DND-41 (cell line): ENCODE measurements around the gene ATXN1.

Source experiments
- ATAC-seq: fragments of 200-7000 bp; cut with Tn5 transposase; 3 replicates; pipeline ENCODE4 v1.9.1; 2021; ENCODE audit warnings: low read depth; ENCODE audit not compliant: insufficient read depth
- DNase-seq: peaks from one replicate; pipeline ENCODE4 v3.0.0-alpha.2; 2020
- H2AFZ ChIP-seq: 2 replicates; pipeline ENCODE4 v1.6.0; 2012; ENCODE audit warnings: low read depth, low read length
- H3K27ac ChIP-seq: 2 replicates; pipeline ENCODE4 v1.5.1; 2012; ENCODE audit warnings: low read length, inconsistent platforms
- H3K27me3 ChIP-seq: fragments of 200-600 bp; sonication (generic); 2 replicates; pipeline ENCODE4 v1.6.0; 2012; ENCODE audit warnings: low read length, mild to moderate bottlenecking, inconsistent platforms; ENCODE audit not compliant: insufficient read depth, poor library complexity
- H3K36me3 ChIP-seq: 2 replicates; pipeline ENCODE4 v1.5.1; 2012; ENCODE audit warnings: low read length, inconsistent platforms; ENCODE audit not compliant: insufficient read depth
- H3K4me1 ChIP-seq: 2 replicates; pipeline ENCODE4 v1.5.1; 2012; ENCODE audit warnings: mild to moderate bottlenecking, low read length; ENCODE audit not compliant: insufficient read depth
- H3K4me2 ChIP-seq: 2 replicates; pipeline ENCODE4 v1.6.0; 2012; ENCODE audit warnings: mild to moderate bottlenecking, moderate library complexity, low read length, inconsistent platforms; ENCODE audit not compliant: insufficient read depth
- H3K4me3 ChIP-seq, 2 experiments: fragments of 200-600 bp in 1 of 2; shearing (Covaris generic) in 1 of 2; 2 replicates each; pipeline ENCODE4 v1.5.1; 2012 to 2016; ENCODE audit warnings: inconsistent platforms in 2 of 2, low read length in 2 of 2, mild to moderate bottlenecking in 2 of 2, low read depth in 1 of 2, moderate library complexity in 1 of 2
- H3K79me2 ChIP-seq: 2 replicates; pipeline ENCODE4 v1.6.0; 2012; ENCODE audit warnings: low read length, inconsistent platforms; ENCODE audit not compliant: insufficient read depth
- H3K9ac ChIP-seq: 2 replicates; pipeline ENCODE4 v1.6.0; 2012; ENCODE audit warnings: low read depth, mild to moderate bottlenecking, inconsistent platforms, low read length, moderate library complexity
- H3K9me3 ChIP-seq: 2 replicates; pipeline ENCODE4 v1.5.1; 2012; ENCODE audit warnings: low read length, moderate library complexity, mild to moderate bottlenecking, inconsistent platforms; ENCODE audit not compliant: insufficient read depth, severe bottlenecking
- H4K20me1 ChIP-seq: 2 replicates; pipeline ENCODE4 v1.6.0; 2012; ENCODE audit warnings: low read length; ENCODE audit not compliant: insufficient read depth
- CTCF ChIP-seq: IDR thresholded peaks from 2 replicates; pipeline ENCODE4 v1.5.1; 2012; ENCODE audit warnings: borderline replicate concordance, low read length, moderate library complexity, mild to moderate bottlenecking; ENCODE audit not compliant: poor library complexity, severe bottlenecking; ENCODE audit errors: extremely low read depth
- EZH2 ChIP-seq: IDR thresholded peaks from 3 replicates; pipeline ENCODE4 v1.6.1; 2012; ENCODE audit warnings: borderline replicate concordance, low read depth, mild to moderate bottlenecking, moderate library complexity, low read length, inconsistent platforms; ENCODE audit not compliant: severe bottlenecking

ATXN1 gene

GRCh38 chr6:16760516-16761470 lies at the start of gene ATXN1:
TSS of gene ATXN1 (minus strand) at chr6:16761460.
- TF ChIP-seq CTCF (no peak), EZH2 (no peak)
- Histone ChIP-seq H3K4me2 (peak within 1 kb of the TSS; percentile 80), H3K79me2 (no peaks in the 10 kb centered on the region), H3K4me3 (peak within 1 kb of the TSS; percentile 40 to 64; a peak in 3 of 4 replicates), H3K9me3 (no peaks in the 10 kb centered on the region), H2AFZ (peak within 1 kb of the TSS; percentile 66), H4K20me1 (peaks cover 5% of the 10 kb centered on the region; the same call in 1 of the 2 replicates), H3K9ac (peak within 1 kb of the TSS; percentile 65), H3K27ac (peak within 1 kb of the TSS; percentile 43; the same call in 1 of the 2 replicates), H3K4me1 (peaks cover 30% of the 10 kb centered on the region), H3K27me3 (peaks cover 52% of the 10 kb centered on the region), H3K36me3 (no peaks in the 10 kb centered on the region)
- no peak; the same call in 2 of the 3 replicates for ATAC-seq
- peak; percentile 38 for DNase-seq

- H3K27me3 ChIP-seq, result no peaks in the 10 kb centered on the region
- no peaks in the 10 kb centered on the region for H4K20me1 ChIP-seq
- H3K9ac ChIP-seq, result no peak overlapping the region
- H2AFZ ChIP-seq, result no peak overlapping the region
- TF ChIP-seq CTCF (no peak), EZH2 (no peak)
- H3K4me1 ChIP-seq, result no peaks in the 10 kb centered on the region
- H3K4me2 ChIP-seq, result no peak overlapping the region
- no peak overlapping the region for H3K27ac ChIP-seq
- no peaks in the 10 kb centered on the region for H3K36me3 ChIP-seq
- no peak overlapping the region for H3K4me3 ChIP-seq
- DNase-seq (no peak), ATAC-seq (no peak)
- peaks cover 11% of the 10 kb centered on the region for H3K9me3 ChIP-seq
- H3K79me2 ChIP-seq, result no peaks in the 10 kb centered on the region
Observed at GRCh38 chr6:16810411-16810810, 49.2 kb upstream of the ATXN1 start.

GRCh38 chr6:16809753-16810358 lies 48.6 kb upstream of the ATXN1 start:
- Histone ChIP-seq H3K4me1 (no peaks in the 10 kb centered on the region), H2AFZ (no peak overlapping the region), H3K9ac (no peak overlapping the region), H3K27me3 (no peaks in the 10 kb centered on the region), H3K4me2 (no peak overlapping the region), H3K79me2 (no peaks in the 10 kb centered on the region), H3K9me3 (peaks cover 11% of the 10 kb centered on the region), H3K27ac (no peak overlapping the region), H3K36me3 (no peaks in the 10 kb centered on the region), H4K20me1 (no peaks in the 10 kb centered on the region), H3K4me3 (no peak overlapping the region)
- TF ChIP-seq EZH2 (no peak), CTCF (no peak)
- ATAC-seq (no peak), DNase-seq (no peak)
